Activated B cell treated with CpG ODN at 0.5 μM for 24 hours (primary cell): ENCODE data around the gene HMOX1. TPM values are rescaled to one million over a fixed set of nuclear protein-coding genes. Genes with fewer than 3 reads are reported as not detected.
A peak's percentile ranks its signal among the peaks of the same experiment; 100 is the strongest.

Experiments
- ATAC-seq: fragments of 200-7000 bp; cut with Tn5 transposase; one replicate; pipeline ENCODE4 v1.10.0; 2021; ENCODE audit warnings: low read depth, mild to moderate bottlenecking, moderate library complexity
- CTCF ChIA-PET: fragments of 350-600 bp; sonication (Branson Sonifier 250); formaldehyde crosslinking; loops from one replicate; lab custom pipeline; 2021; ENCODE audit warnings: antibody characterized with exemption; lab: Charles Lee
- POLR2A ChIA-PET: fragments of 350-600 bp; sonication (Branson Sonifier 250); formaldehyde crosslinking; loops from one replicate; lab custom pipeline; 2021; ENCODE audit warnings: antibody characterized with exemption; lab: Charles Lee
- DNase-seq: peaks from one replicate; pipeline ENCODE4 v3.0.0; 2022
- H3K27ac Mint-ChIP-seq: one replicate; pipeline ENCODE4 v1.8.0; 2020; ENCODE audit warnings: mixed read lengths
- H3K27me3 Mint-ChIP-seq: one replicate; pipeline ENCODE4 v1.8.0; 2021; ENCODE audit warnings: mixed read lengths
- H3K36me3 Mint-ChIP-seq: one replicate; pipeline ENCODE4 v1.8.0; 2021; ENCODE audit warnings: low read depth, mixed read lengths
- H3K4me1 Mint-ChIP-seq: one replicate; pipeline ENCODE4 v1.8.0; 2021; ENCODE audit warnings: mixed read lengths
- H3K4me3 Mint-ChIP-seq: one replicate; pipeline ENCODE4 v1.8.0; 2020; ENCODE audit warnings: mild to moderate bottlenecking, mixed read lengths
- H3K9me3 Mint-ChIP-seq: one replicate; pipeline ENCODE4 v1.8.0; 2020; ENCODE audit warnings: mixed read lengths
- CTCF ChIP-seq: fragments of 200-600 bp; IDR thresholded peaks from one replicate; pipeline ENCODE4 v1.8.0; 2022; ENCODE audit warnings: antibody characterized with exemption, mild to moderate bottlenecking
- intact Hi-C: fragments of 100-400 bp; cut with micrococcal nuclease; formaldehyde crosslinking; loops from one replicate; pipeline ENCODE4 v1.15.1; 2024
- total RNA-seq: library from RNA; stranded (reverse); gene quantifications from 2 replicates; pipeline ENCODE4 v1.2.3, GENCODE V29; 2022

Gene HMOX1
- total RNA-seq, 1 donor from 2014 or later, result 13.3 TPM

GRCh38 chr22:35335468-35335867, 45.4 kb upstream of the HMOX1 start:
- CTCF ChIA-PET, result no interaction called here
- POLR2A ChIA-PET, result interaction anchor here (0.8 kb wide), 1 partner anchor 25 kb away, joined by 3 read pairs; no protein-coding TSS in a partner anchor
- Mint-ChIP-seq H3K27me3 (no peaks in the 10 kb centered on the region), H3K4me1 (peaks cover 12% of the 10 kb centered on the region), H3K9me3 (no peaks in the 10 kb centered on the region), H3K36me3 (peaks cover 65% of the 10 kb centered on the region), H3K4me3 (no peak overlapping the region), H3K27ac (no peak overlapping the region)
- no peak for TF ChIP-seq CTCF
- DNase-seq (no peak), ATAC-seq (no peak)
- intact Hi-C loops, result no loop called here

DNA sequence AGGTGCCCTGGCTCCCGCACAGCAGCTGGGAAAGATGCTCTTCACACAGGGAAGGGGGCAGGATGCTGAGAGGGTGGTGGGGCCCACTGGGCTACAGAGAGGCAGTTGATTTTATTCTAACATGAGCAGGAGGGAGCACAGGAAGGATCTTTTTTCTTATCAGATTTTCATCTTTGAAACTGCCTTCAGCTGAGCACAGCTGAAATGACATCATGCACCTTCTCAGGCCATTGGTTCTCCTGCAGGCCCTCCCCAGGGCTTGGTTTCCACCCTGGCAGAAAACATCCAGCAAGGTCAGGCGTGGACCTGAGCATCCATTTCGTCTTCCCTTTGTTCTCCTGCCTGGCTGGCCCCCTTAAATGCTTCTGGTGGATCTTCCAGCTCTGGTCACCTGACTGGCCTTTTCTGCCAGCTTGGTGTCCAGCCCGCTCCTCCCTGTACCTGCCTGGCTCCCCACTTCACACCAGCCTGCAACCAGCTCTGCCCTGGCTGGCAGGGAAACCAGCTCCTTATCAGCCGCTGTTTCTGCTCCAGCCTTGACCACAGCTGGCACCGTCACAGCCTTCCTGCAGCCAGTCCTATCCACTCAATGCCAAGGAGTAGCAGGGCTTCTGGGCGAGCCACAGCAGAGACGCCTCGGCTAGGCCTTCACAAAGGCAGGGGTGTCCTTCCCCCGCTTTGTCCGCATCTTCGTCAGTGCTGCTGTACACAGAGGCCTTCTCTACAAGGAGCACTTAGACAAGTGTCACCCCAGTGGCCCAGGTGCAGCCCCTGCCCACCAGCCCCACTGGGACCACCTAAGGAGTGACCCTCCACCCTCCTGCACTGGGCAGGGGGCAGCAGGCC, 44.7 kb upstream of the HMOX1 start:
- ATAC-seq (no peak), DNase-seq (no peak)
- CTCF ChIA-PET, result no interaction called here
- no peaks in the 10 kb centered on the region for H3K9me3 Mint-ChIP-seq
- no peak for TF ChIP-seq CTCF
- H3K4me3 Mint-ChIP-seq, result no peak overlapping the region
- H3K4me1 Mint-ChIP-seq, result peaks cover 13% of the 10 kb centered on the region
- H3K27me3 Mint-ChIP-seq, result no peaks in the 10 kb centered on the region
- POLR2A ChIA-PET, result interaction anchor here (0.8 kb wide), 1 partner anchor 24 kb away, joined by 3 read pairs; no protein-coding TSS in a partner anchor
- intact Hi-C loops, result no loop called here
- no peak overlapping the region for H3K27ac Mint-ChIP-seq
- peaks cover 67% of the 10 kb centered on the region for H3K36me3 Mint-ChIP-seq

- CTCF ChIA-PET, result no interaction called here
- Mint-ChIP-seq H3K27ac (no peak overlapping the region), H3K9me3 (no peaks in the 10 kb centered on the region), H3K36me3 (peaks cover 55% of the 10 kb centered on the region), H3K4me1 (peaks cover 18% of the 10 kb centered on the region), H3K27me3 (no peaks in the 10 kb centered on the region), H3K4me3 (no peak overlapping the region)
- no peak for TF ChIP-seq CTCF
- DNase-seq (no peak), ATAC-seq (peak; percentile 46)
- intact Hi-C loops, result no loop called here
- POLR2A ChIA-PET, result interaction anchor here (0.6 kb wide), 1 partner anchor 659 kb away, joined by 3 read pairs; no protein-coding TSS in a partner anchor
These were observed 43.0 kb upstream of the HMOX1 start for GRCh38 chr22:35337932-35338331.

- intact Hi-C loops, result no loop called here
- ATAC-seq (no peak), DNase-seq (no peak)
- ChIA-PET POLR2A (interaction anchor here (0.7 kb wide), 1 partner anchor 10 kb away, joined by 3 read pairs; no protein-coding TSS in a partner anchor), CTCF (no interaction called here)
- Mint-ChIP-seq H3K9me3 (no peaks in the 10 kb centered on the region), H3K36me3 (peaks cover 35% of the 10 kb centered on the region), H3K27me3 (no peaks in the 10 kb centered on the region), H3K27ac (peak overlapping the region; percentile 12), H3K4me1 (peaks cover 17% of the 10 kb centered on the region), H3K4me3 (no peak overlapping the region)
- no peak for TF ChIP-seq CTCF
These were observed 39.6 kb upstream of the HMOX1 start for GRCh38 chr22:35341090-35341874.

- Mint-ChIP-seq H3K4me1 (peaks cover 17% of the 10 kb centered on the region), H3K36me3 (peaks cover 27% of the 10 kb centered on the region), H3K4me3 (no peak overlapping the region), H3K27me3 (no peaks in the 10 kb centered on the region), H3K9me3 (no peaks in the 10 kb centered on the region), H3K27ac (no peak overlapping the region)
- no peak for DNase-seq
- no peak for ATAC-seq
- intact Hi-C loops, result no loop called here
- ChIA-PET CTCF (no interaction called here), POLR2A (no interaction called here)
- no peak for TF ChIP-seq CTCF
These were observed 38.5 kb upstream of the HMOX1 start for GRCh38 chr22:35342390-35342789.
